Renal pelvis (tissue), 4 donors: Measurements from ENCODE around the gene BPIFB6. TPM values are rescaled to one million over a fixed set of nuclear protein-coding genes. Genes with fewer than 3 reads are reported as not detected.

Experiments
- DNase-seq: peaks from one replicate; pipeline ENCODE4 v3.0.0-alpha.2; 2013
- polyA plus RNA-seq, 3 donors: library from polyadenylated mRNA; unstranded; fragments of 120-200 nt; gene quantifications; one replicate each; pipeline ENCODE4 v1.2.1, GENCODE V29; 2013; ENCODE audit not compliant: insufficient read length in 3 of 3

Gene BPIFB6
- polyA plus RNA-seq, 3 donors = not detected

- no peak for DNase-seq
Observed at GRCh38 chr20:33083544-33084340, 52.3 kb downstream of the BPIFB6 start.

- DNase-seq = no peak
Observed at GRCh38 chr20:33084722-33085121, 53.3 kb downstream of the BPIFB6 start.

GRCh38 chr20:33086052-33086722 is 54.7 kb downstream of the BPIFB6 start:
- DNase-seq = no peak

- no peak for DNase-seq
Observed at GRCh38 chr20:33091147-33091546, 59.7 kb downstream of the BPIFB6 start.

- no peak for DNase-seq
Observed at GRCh38 chr20:33091693-33092092, 60.2 kb downstream of the BPIFB6 start.

GRCh38 chr20:33092361-33092760 is 60.9 kb downstream of the BPIFB6 start:
- no peak for DNase-seq

- DNase-seq = no peak
Observed at GRCh38 chr20:33093074-33093473, 61.6 kb downstream of the BPIFB6 start.

GRCh38 chr20:33093582-33093981 is 62.1 kb downstream of the BPIFB6 start:
- no peak for DNase-seq

Other genes with a start within 250 kb of the BPIFB6 start
- gene MAPRE1, start 211.7 kb upstream of the BPIFB6 start, polyA plus RNA-seq = 100 to 1,000 TPM; 101 to 109 (median 106) TPM
- gene EFCAB8, start 172.7 kb upstream of the BPIFB6 start, polyA plus RNA-seq = under 1 TPM; 0.06 to 0.21 (median 0.09) TPM
- not detected for gene SUN5, start 27.2 kb upstream of the BPIFB6 start, polyA plus RNA-seq
- not detected for gene BPIFB2, start 23.9 kb upstream of the BPIFB6 start, polyA plus RNA-seq
- gene BPIFB3, start 22.3 kb downstream of the BPIFB6 start, polyA plus RNA-seq = not detected
- not detected for gene BPIFB4, start 48.0 kb downstream of the BPIFB6 start, polyA plus RNA-seq
- under 1 TPM in 1 of 3 donors, not detected in 2; 0.09 TPM for gene BPIFA2, start 136.5 kb downstream of the BPIFB6 start, polyA plus RNA-seq
- not detected for gene BPIFA3, start 185.7 kb downstream of the BPIFB6 start, polyA plus RNA-seq
- gene BPIFA1, start 204.3 kb downstream of the BPIFB6 start, polyA plus RNA-seq = not detected